Bronchial epithelial cell (primary cell): ENCODE measurements around the gene RMND1. TPM values are rescaled to one million over a fixed set of nuclear protein-coding genes. Genes with fewer than 3 reads are reported as not detected.
"Not testable (repeated sequence)": the region's sequence is repeated elsewhere in the genome, so short reads cannot be mapped to it uniquely, and the experiment has no call there.

Experiments used
- DNase-seq: peaks from one replicate; pipeline ENCODE4 v3.0.0-alpha.2; 2010; ENCODE audit warnings: low read depth
- FAIRE-seq: peaks from 2 replicates; lab custom pipeline; 2011; peaks lifted over from hg19 to GRCh38; lab: Jason Lieb, UNC
- H3K27me3 ChIP-seq: 2 replicates; pipeline ENCODE4 v1.5.1; 2011; ENCODE audit warnings: low read length; ENCODE audit not compliant: control insufficient read depth, insufficient read depth
- H3K36me3 ChIP-seq: 2 replicates; pipeline ENCODE4 v1.5.1; 2011; ENCODE audit warnings: low read length; ENCODE audit not compliant: control insufficient read depth, insufficient read depth
- H3K4me3 ChIP-seq: 2 replicates; pipeline ENCODE4 v1.5.1; 2011; ENCODE audit warnings: mild to moderate bottlenecking, low read depth, low read length, control low read depth
- total RNA-seq: library from RNA; depleted of rRNA; stranded (reverse); fragments of >200 nt; gene quantifications from 2 replicates; pipeline ENCODE4 v1.2.1, GENCODE V29; 2014
- TF ChIP-seq, protein P1 (sequence below): IDR thresholded peaks from 2 replicates; pipeline ENCODE4 v1.5.1; 2011; ENCODE audit warnings: mild to moderate bottlenecking, moderate library complexity, low read length, control low read depth, inconsistent platforms; ENCODE audit not compliant: insufficient read depth, severe bottlenecking

RMND1 gene
- total RNA-seq, 1 donor from 2014 or later = 51.6 TPM

DNA sequence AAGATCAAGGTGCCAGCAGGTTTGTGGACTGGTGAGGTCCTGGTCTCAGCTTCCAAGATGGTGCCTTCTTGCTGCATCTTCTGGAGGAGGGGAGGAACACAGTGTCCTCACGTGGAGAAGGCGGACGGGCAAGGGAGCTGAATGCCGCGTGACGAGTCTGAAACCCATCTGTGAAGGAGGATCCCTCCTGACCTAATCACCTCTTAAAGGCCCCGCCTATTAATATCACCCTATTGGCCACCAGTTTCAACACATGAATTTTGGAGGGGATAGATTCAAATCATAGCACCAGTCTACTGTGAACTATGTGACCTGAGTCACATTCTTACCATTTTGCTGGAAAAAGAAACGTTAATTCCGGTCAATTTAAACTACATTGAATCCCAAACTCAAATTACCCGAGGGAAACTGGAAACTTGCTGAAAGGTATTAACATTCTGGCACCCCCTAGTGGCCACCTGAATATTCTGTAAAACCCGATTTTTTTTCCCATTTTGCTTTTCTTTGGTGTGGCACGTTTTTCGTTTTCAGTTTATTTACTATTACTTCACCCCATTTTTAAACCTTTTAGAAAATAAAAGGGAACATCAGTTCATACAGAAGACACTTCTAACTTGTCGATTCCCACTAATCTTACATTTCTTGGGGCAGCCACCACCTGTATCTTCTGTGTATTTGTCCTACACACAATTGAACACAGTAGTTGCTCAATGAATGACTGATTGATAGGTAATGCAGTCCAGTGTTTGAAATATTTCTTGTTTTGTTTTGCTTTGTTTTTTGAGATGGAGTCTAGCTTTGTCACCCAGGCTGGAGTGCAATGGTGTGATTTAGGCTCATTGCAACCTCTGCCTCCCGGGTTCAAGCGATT, 24.0 kb upstream of the RMND1 start:
- TF ChIP-seq, protein P1, sequence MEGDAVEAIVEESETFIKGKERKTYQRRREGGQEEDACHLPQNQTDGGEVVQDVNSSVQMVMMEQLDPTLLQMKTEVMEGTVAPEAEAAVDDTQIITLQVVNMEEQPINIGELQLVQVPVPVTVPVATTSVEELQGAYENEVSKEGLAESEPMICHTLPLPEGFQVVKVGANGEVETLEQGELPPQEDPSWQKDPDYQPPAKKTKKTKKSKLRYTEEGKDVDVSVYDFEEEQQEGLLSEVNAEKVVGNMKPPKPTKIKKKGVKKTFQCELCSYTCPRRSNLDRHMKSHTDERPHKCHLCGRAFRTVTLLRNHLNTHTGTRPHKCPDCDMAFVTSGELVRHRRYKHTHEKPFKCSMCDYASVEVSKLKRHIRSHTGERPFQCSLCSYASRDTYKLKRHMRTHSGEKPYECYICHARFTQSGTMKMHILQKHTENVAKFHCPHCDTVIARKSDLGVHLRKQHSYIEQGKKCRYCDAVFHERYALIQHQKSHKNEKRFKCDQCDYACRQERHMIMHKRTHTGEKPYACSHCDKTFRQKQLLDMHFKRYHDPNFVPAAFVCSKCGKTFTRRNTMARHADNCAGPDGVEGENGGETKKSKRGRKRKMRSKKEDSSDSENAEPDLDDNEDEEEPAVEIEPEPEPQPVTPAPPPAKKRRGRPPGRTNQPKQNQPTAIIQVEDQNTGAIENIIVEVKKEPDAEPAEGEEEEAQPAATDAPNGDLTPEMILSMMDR = peak; percentile 62
- no peak overlapping the region for H3K4me3 ChIP-seq
- FAIRE-seq (no peak), DNase-seq (peak; percentile 23)
- no peaks in the 10 kb centered on the region for H3K27me3 ChIP-seq
- no peaks in the 10 kb centered on the region for H3K36me3 ChIP-seq

- FAIRE-seq (no peak), DNase-seq (no peak)
- H3K27me3 ChIP-seq = no peaks in the 10 kb centered on the region
- no peak overlapping the region for H3K4me3 ChIP-seq
- no peaks in the 10 kb centered on the region for H3K36me3 ChIP-seq
- TF ChIP-seq, protein P1 = no peak
Observed at GRCh38 chr6:151464702-151465101, 12.8 kb upstream of the RMND1 start.

DNA sequence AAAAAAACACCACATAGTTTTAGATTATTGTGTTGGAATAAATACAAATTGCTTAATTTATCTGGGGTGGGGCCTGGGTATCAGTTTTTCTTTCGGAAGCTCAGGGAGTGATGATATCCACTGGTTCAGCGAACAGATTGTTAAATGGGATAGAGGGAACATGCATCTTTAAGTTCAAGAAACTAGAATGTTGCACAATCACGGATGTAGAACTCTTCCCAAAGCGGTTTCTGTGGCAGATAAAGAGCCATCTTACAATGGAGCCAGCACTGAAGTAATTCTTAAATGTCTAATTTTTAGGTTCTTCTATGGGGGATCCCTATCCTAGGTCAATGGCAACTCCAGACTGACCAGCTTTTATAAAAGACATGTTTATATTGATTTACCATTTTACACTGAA, 9.7 kb upstream of the RMND1 start:
- TF ChIP-seq, protein P1 = no peak
- H3K36me3 ChIP-seq = no peaks in the 10 kb centered on the region
- FAIRE-seq (no peak), DNase-seq (no peak)
- H3K4me3 ChIP-seq = no peak overlapping the region
- no peaks in the 10 kb centered on the region for H3K27me3 ChIP-seq

GRCh38 chr6:151455751-151456398, 3.9 kb upstream of the RMND1 start:
- DNase-seq, H3K36me3 ChIP-seq, FAIRE-seq, H3K4me3 ChIP-seq, H3K27me3 ChIP-seq: not testable (repeated sequence)

DNA sequence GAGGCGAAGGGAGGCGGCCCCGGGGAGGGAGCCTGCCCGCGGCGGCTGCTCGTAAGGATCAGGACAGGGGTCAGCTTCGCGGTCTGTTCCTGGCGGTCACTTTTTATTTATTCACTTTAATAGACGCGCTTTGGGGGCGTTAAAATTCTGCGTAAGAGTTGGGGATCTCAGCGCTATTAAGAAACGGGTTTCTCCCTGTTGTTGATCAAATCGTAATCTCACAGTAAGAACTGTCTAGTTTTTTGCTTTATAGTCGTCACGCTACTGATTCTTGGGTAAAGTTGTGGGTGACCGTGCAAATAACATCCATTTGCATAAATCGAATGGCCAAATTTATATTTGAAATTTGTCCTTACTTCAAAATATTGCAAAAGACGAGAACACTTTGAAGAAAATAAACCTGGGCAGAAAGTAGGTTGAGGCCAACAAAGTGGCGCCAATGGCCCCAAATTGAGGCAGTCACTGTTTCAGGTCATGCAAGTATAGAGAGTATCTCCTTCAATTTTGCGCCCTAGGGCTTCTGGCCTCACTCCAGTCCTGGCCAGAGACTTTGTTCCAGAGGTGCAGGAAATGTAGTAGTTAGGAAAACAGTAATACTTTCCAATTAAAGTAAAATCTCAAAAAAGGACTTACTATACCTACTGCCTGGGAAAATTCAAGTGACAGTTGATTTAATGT, 963 bp upstream of the RMND1 start:
- Histone ChIP-seq H3K36me3 (no peaks in the 10 kb centered on the region), H3K4me3 (peak overlapping the region; percentile 97), H3K27me3 (no peaks in the 10 kb centered on the region)
- FAIRE-seq (no peak), DNase-seq (peak; percentile 54)
- TF ChIP-seq, protein P1 = no peak

GRCh38 chr6:151451417-151451949, 443 bp downstream of the RMND1 start:
- TF ChIP-seq, protein P1 = no peak
- no peaks in the 10 kb centered on the region for H3K27me3 ChIP-seq
- peak overlapping the region; percentile 97 for H3K4me3 ChIP-seq
- no peak for DNase-seq
- FAIRE-seq = no peak
- H3K36me3 ChIP-seq = no peaks in the 10 kb centered on the region

GRCh38 chr6:151450928-151451327, 998 bp downstream of the RMND1 start:
- FAIRE-seq, H3K27me3 ChIP-seq, H3K36me3 ChIP-seq, DNase-seq: not testable (repeated sequence)
- H3K4me3 ChIP-seq = peak overlapping the region; percentile 97
